Renal cortical epithelial cell (primary cell): Measurements from ENCODE around the gene DENND1A. TPM values are rescaled to one million over a fixed set of nuclear protein-coding genes. Genes with fewer than 3 reads are reported as not detected.
"Not testable (repeated sequence)": the region's sequence is repeated elsewhere in the genome, so short reads cannot be mapped to it uniquely, and the experiment has no call there.

Source experiments
- DNase-seq: peaks from one replicate; pipeline ENCODE4 v3.0.0-alpha.2; 2011; ENCODE audit warnings: low read depth
- total RNA-seq: library from RNA; depleted of rRNA; stranded (reverse); fragments of >200 nt; gene quantifications from 2 replicates; pipeline ENCODE4 v1.2.3, GENCODE V29; 2014

DENND1A gene
- total RNA-seq, 1 donor from 2014 or later = 21.5 TPM

DNA sequence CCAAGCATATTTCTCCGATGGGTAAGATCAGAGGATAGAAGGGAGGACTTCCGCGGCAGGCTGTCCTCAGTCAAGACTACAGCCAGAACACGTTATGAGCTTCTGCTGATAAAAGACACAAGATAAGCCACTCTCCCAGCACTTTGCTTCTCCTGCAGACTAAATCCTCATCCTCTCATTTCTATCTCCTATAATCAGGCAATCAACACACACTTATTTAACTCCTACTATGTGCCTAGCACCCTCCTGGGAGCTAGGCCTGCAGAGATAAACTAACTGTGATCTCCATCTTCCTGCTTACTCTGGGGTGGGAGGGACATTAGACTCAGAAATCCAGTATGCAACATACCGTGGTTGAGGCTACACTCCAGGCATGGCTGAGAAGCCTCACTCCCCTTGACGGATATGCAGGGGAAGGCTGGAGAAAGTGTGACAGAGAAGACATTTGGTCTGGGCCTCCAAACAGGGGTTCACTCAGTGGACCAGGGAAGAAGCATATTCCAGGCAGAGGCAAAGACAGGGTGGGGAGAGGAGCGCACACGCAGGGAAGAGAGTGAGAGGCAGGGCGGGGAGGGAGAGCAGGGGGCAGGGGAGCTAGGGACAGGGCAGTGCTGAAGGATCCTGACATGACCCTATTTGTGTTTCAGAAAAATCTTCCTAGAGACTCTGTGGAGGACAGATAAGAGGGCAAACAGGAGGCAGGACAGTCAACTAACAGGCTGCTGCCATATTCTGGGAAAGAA lies 274.1 kb downstream of the DENND1A start:
- DNase-seq = no peak

DNA sequence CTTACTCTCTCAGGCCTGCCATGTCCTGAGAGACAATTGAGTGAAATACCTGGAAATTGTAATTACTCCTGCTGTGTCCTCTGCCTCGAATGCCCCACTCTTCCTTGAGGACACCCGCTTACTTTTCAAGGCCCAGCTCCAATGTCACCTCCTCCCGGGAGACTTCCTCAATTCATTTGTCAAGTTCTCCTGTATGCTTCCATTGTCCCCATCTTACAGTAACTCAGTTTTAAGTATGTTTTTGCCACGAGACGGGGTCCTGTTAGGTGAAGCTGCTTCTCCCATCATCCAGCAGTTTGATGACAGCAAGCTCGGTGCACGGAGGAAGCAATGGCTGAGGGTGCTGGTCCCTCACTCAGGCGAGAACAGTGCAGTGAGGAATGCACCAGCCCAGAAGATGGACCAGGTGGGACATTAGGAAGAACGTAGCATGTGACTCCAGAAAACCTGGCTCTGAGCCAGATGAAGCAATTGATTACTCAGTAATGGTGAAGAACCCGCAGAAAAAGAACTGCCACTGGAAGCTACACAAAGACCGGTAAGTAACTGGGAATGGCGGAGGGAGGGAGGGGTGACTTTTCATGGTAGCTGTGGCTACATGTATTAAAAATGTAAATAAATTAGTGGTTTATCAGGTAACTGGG lies 274.8 kb downstream of the DENND1A start:
- no peak for DNase-seq

DNA sequence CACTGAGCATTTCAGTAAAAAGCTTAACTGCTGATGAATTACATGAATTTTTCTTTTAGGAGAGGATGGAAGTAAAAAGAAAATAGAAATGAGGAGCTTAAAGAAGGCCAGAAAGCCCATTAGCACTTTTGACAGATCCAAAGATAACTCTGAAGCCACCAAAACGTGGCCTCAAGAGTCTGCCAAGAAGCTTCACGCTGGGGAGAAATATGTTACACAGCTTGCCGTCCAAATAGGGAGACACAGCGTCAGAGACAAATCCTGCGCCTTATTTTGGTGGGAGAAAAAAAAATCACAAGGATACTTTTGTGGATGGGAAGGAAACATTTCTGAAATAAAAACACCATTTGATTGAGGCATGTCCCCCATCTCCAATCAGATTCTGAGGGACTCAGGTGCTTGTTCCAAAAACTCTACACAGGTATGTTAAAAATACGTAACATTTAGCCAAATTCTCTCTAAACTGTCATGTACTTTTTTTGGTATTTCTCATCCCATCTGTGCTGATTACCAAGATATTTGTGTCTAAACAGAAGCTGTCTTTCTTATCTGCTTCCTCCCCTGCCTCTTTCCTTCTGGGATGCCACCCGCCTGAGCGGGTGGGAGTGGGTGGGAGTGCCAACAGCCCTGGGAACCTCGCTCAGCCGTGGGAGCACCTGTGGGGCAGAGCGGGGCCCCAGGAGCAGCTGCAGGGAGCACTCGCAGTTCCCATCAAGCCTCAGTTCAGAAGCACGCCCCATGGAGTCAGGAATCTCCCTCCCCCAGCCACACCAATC lies 275.5 kb downstream of the DENND1A start:
- DNase-seq = no peak

DNA sequence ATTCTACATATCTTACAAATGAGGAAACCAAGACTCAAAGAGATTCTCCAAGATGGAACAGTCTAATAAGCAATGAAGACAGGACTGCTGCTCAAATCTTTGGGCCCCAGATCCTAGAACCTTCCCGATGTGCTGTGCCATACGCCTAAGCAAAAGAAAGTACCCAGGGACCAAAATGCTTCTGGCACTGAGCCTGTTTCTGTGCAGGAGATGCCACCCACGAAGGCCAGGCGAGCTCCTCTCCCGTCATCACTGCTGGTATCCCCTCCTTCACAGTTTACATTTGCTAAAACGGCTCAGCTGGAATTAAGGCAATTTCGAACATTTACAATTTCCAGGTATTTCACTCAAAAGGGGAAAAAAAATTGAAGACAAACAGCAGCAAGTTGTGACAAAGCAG lies 277.5 kb downstream of the DENND1A start:
- no peak for DNase-seq

DNA sequence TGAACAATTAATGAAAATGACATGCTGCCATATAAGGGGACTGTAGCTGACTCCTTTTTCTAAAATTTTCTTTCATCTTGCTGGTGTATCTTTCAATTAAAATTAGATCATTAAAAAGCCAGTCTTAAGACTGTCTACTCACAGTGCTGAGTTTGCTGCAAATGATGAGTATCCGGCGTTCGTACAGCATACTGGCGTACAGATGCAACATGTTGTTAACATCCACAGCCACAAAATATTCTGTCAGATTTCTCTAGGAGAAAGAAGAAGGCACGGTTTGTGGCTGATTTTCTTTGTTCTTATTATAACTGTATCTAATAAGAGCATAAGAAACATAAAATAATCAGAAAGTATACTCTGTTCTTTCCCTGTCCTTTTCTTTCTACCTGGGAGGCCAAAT lies 278.1 kb downstream of the DENND1A start:
- no peak for DNase-seq

- no peak for DNase-seq
Observed at GRCh38 chr9:123651273-123651672, 278.7 kb downstream of the DENND1A start.

DNA sequence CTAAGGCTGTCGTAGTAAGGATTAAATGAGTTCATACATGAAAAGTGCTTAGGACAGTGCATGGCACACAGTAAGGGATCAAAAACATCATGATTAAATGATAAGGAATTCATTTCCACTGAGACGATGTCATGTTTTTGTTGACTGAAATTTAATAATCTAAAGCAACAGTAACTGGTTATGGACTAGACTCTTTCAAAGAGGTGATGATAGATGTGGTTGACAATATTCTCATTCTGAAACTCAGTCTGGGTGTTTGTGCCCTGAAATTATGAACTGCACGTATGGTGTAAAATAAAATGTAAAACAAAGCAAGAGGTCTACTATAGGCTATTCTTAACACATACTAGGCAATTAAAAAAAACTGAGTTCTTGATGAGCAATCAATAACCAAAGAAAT lies 280.0 kb downstream of the DENND1A start:
- no peak for DNase-seq

DNA sequence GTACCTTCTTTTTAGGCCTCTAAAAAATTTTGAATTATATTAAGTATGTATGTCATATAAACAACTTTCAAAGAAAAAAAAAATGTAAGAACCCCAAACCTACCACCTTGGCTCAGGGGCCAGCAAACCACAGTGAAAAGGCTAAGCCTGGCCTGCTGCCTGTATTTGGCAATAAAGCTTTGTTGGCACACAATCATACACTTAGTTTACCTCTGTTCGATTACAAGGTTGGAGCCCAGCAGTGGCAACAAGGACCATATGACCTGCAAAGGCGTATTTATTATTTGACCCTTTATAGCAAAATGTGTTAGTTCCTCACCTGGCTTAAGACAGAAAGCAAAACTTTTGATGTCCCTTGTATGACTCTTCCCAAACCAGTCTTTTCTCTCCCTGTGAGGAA lies 282.8 kb downstream of the DENND1A start:
- no peak for DNase-seq

- DNase-seq = no peak
Observed at GRCh38 chr9:123645762-123646161, 284.2 kb downstream of the DENND1A start.

GRCh38 chr9:123645126-123645525 lies 284.8 kb downstream of the DENND1A start:
- DNase-seq = no peak

DNA sequence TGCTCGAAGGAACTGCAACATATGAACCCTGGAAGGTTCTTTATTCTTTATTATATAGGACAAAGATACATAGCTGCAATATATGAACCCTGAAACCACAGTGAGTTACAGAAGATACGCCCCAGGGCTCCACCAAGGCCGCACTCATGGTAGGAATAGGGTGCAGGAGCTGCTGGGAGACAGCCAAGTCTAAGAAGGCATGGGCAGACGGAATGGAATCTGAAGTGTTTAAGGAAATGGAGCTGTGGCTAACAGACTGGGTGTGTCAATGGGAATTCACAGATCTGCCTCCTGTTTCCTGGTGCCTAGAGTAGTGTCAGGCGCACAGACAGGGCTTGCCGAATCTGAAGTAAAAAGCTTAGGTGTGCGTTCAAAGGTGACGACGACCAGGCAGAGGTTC lies 286.4 kb downstream of the DENND1A start:
- peak; percentile 19 for DNase-seq

DNA sequence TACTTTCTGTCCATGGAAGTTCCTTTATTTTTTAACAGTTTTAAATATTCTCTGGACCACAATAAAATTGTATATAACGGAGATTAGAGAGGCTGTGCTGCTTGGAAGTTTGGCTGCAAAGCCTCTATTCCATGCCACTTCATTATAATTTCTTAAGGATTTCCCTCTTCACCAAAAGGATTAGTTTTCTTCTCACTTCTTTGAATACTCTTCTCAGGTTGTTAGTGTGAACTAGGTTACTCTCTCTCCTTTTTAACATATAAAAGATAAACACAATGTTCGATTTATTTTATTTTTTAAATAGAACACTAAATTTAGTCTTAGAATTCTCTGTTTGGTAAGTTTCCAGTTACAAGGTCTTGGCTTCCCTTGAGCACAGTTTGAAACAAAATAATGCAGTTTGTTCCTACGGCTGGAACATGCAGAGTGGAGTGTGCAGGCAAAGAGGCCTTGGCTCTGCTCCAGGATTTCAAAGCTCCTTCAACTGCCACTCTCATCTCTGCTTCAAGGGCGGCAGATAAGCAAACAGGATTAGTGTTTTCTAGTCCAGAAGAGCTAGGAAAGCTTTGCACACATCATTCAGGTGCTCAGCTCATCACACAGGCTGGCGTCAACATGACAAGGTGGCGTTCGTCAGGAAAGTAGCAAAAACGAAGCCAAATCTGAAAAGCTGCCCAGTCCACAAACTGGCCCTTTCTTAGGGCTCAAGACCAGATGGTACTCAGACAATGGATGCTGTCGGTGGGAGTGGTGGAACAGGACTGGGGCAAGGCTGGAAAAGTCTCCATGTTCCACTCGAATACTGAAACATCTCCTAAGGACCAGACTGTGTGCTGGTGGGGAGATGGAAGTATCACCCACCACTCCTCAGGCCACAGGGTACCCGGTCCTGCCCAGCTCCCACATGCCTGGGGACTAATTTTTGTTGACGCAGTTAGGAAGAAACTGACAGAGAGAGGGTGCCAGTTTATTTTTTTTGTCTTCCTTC lies 287.3 kb downstream of the DENND1A start:
- DNase-seq = peak; percentile 16

DNA sequence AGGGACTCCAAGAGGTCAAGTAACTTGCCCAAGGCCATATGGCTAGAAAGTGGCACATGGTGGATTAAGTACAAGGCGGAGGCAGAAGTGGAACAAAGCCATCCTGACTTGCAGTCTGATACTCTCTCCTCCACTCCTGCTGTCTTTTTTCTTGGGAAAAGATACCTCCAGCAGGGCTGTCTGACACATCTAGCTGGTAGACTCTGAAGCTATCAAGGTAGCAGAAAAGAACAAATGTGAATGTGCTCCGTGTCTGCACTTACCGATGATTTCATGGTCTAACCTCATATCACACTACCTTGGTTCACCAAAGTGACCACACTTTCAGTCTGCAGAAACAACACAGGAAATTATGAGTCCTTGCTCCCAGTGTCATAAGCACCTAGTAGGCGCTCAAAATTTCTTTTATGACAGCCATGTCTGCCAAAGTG lies 289.1 kb downstream of the DENND1A start:
- DNase-seq = no peak

DNA sequence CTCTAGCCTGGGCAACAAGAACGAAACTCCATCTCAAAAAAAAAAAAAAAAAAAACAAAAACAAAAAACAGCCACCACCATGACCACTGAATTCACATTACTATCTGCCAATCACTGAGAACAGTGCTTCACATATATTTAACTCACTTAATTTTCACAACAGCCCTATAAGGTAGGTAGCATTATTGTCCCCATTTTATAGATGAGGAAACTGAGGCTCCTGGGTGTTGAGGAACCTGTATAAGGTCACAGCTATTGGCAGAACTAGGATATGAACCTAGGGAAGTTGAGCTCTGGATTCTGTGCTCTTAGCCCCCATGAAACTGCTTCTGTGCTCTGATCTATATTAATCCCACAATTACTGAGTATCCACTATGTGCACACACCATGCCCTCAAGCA lies 290.2 kb downstream of the DENND1A start:
- DNase-seq = no peak

DNA sequence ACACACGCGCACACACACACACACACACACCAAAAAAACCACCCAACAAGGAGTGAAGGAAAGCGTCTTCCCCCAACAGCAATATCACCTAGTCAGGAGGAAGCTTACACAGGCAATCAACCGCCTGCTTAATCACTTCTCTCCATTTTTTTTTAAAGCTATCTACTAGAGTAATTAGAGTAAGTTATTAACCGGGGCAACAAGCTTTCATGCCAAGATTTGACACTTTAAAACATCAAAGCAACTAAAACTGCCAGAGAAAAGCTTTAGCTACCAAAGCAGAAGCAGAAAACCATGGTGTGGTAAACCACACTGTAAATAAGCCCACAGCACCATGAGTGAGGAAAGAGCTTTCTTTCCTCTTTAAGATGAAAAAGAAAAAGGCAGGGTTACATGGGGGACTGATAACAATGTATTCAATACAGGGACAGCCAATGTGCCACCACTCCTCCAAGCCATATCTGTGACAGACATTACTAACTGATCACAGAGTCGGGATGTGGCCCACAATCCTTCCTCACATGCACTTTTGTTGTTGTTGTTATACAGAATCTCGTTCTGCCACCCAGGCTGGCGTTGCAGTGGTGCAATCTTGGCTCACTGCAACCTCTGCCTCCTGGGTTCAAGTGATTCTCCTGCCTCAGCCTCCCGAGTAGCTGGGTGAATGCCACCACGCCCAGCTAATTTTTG lies 291.8 kb downstream of the DENND1A start:
- DNase-seq = peak; percentile 93

DNA sequence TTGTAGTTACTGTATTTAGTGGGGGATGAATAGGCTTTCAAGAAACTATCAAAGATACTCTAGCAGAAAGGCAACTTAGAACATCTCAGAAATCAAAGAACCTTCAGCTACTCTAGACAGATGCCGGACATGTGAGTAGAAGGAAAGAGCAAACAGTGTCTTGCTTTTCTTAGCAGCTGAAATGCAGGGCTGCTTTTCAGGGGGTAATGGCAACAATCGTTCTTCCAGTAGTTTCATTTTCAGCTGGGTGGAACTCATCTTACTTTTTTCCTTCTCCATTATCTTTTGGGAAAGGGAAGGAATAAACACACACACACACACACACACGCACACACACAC lies 292.4 kb downstream of the DENND1A start:
- DNase-seq = no peak

DNA sequence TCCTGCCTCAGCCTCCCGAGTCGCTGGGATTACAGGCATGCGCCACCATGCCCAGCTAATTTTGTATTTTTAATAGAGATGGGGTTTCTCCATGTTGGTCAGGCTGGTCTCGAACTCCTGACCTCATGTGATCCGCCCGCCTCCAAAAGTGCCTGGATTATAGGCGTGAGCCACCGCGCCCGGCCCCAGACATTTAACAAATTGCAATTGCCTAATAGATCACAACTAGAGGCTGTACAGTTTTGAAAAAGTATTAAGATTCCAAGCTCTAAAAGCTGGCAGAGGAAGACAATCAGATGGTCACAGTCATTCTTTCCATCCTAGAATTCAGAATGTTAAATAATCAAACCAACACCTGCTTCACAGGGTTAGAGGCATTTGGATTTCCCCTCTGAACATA lies 293.1 kb downstream of the DENND1A start:
- DNase-seq = not testable (repeated sequence)

DNA sequence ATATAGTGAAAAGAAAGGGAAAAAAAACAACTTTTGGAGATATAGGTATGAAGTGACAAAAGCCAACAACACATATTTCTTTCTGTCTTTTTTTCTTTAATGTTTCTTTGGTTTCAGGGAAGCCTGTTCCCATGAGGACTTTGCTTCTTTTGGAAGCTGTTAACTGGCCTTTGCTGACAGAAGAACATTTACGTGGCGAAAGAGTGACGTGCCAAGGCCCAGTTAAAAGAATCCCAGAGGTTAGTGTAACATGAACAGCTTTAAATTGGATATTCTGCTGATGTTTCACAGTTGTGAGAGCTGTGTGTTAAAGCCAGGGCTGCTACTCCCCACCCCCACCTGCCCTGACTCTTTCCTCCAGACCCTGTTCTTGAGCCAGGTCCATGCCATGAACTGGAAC lies 298.1 kb downstream of the DENND1A start:
- no peak for DNase-seq

- no peak for DNase-seq
Observed at GRCh38 chr9:123630233-123630632, 299.7 kb downstream of the DENND1A start.

GRCh38 chr9:123629531-123629930 lies 300.4 kb downstream of the DENND1A start:
- DNase-seq = no peak

DNA sequence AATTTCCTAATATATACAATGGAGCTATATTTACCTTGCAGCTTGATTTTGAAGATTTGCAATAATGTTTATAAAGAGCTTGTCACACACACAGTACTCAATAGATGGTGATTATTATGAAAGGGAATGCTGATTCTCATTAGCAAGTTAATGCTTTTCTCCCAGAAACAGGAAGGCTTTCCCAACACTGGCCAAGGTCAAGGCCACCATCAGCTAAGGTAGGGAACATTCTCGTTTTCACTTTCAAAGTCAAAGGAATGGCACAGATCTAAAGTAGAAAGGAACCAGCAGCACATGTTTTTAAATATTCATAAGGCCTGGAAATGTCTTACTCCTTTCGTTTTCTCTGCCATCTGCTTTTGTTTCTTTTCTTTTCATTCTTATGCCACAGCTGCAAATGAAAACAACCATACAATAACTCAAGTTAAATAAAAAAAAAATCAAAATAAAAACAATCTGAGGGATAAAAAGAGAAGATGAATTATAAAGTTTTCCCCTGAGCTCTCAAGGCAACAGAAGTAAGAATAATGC lies 307.1 kb downstream of the DENND1A start:
- peak; percentile 54 for DNase-seq
